Epithelial cell of prostate (primary cell): ENCODE data around the gene ALDH3A2.

Experiments used
- DNase-seq: peaks from one replicate; pipeline ENCODE4 v3.0.0-alpha.2; 2011; ENCODE audit warnings: low read depth, low spot score
- H3K27ac ChIP-seq: fragments of 450-650 bp; 2 replicates; pipeline ENCODE4 v1.5.1; 2017; ENCODE audit warnings: mild to moderate bottlenecking

ALDH3A2 gene

GRCh38 chr17:19648475-19649273 is at the start of gene ALDH3A2:
TSS of gene ALDH3A2 (plus strand) at chr17:19648751. CDS start at chr17:19648972, 221 bp downstream.
- H3K27ac ChIP-seq: peak within 1 kb of the TSS; percentile 81
- DNase-seq: peak; percentile 52

- H3K27ac ChIP-seq: no peak overlapping the region
Observed at GRCh38 chr17:19610311-19610710, 38.2 kb upstream of the ALDH3A2 start.

GRCh38 chr17:19610879-19611278 is 37.7 kb upstream of the ALDH3A2 start:
- DNase-seq: no peak
- no peak overlapping the region for H3K27ac ChIP-seq

More at GRCh38 chr17:19610311-19610710, 38.2 kb upstream of the ALDH3A2 start:
- DNase-seq: no peak

GRCh38 chr17:19613979-19614378 is 34.6 kb upstream of the ALDH3A2 start:
- no peak overlapping the region for H3K27ac ChIP-seq

GRCh38 chr17:19614900-19615299 is 33.7 kb upstream of the ALDH3A2 start:
- DNase-seq: no peak
- no peak overlapping the region for H3K27ac ChIP-seq

More at GRCh38 chr17:19613979-19614378, 34.6 kb upstream of the ALDH3A2 start:
- no peak for DNase-seq

- no peak overlapping the region for H3K27ac ChIP-seq
- no peak for DNase-seq
Observed at GRCh38 chr17:19618015-19618414, 30.5 kb upstream of the ALDH3A2 start.

GRCh38 chr17:19619705-19620325 is 28.7 kb upstream of the ALDH3A2 start:
- H3K27ac ChIP-seq: no peak overlapping the region
- DNase-seq: no peak

GRCh38 chr17:19621697-19622096 is 26.9 kb upstream of the ALDH3A2 start:
- DNase-seq: no peak
- H3K27ac ChIP-seq: no peak overlapping the region

- H3K27ac ChIP-seq: no peak overlapping the region
- no peak for DNase-seq
Observed at GRCh38 chr17:19626079-19626478, 22.5 kb upstream of the ALDH3A2 start.

GRCh38 chr17:19629449-19629848 is 19.1 kb upstream of the ALDH3A2 start:
- no peak for DNase-seq
- H3K27ac ChIP-seq: no peak overlapping the region

GRCh38 chr17:19630035-19630434 is 18.5 kb upstream of the ALDH3A2 start:
- no peak overlapping the region for H3K27ac ChIP-seq
- DNase-seq: no peak

- no peak overlapping the region for H3K27ac ChIP-seq
- DNase-seq: no peak
Observed at GRCh38 chr17:19630661-19631060, 17.9 kb upstream of the ALDH3A2 start.

- no peak for DNase-seq
- H3K27ac ChIP-seq: no peak overlapping the region
Observed at GRCh38 chr17:19631905-19632304, 16.6 kb upstream of the ALDH3A2 start.

- no peak overlapping the region for H3K27ac ChIP-seq
- DNase-seq: no peak
Observed at GRCh38 chr17:19641687-19642372, 6.7 kb upstream of the ALDH3A2 start.

- no peak overlapping the region for H3K27ac ChIP-seq
Observed at GRCh38 chr17:19642373-19642893, 6.1 kb upstream of the ALDH3A2 start.

GRCh38 chr17:19644493-19645210 is 3.9 kb upstream of the ALDH3A2 start:
- H3K27ac ChIP-seq: no peak overlapping the region
- DNase-seq: no peak

More at GRCh38 chr17:19642373-19642893, 6.1 kb upstream of the ALDH3A2 start:
- DNase-seq: no peak

- DNase-seq: no peak
- no peak overlapping the region for H3K27ac ChIP-seq
Observed at GRCh38 chr17:19645734-19646201, 2.8 kb upstream of the ALDH3A2 start.

GRCh38 chr17:19646788-19647696 is 1.5 kb upstream of the ALDH3A2 start:
- DNase-seq: no peak
- H3K27ac ChIP-seq: peak overlapping the region; percentile 81
